Gastrocnemius medialis (tissue), 4 donors: ENCODE results near the gene CRPPA.

Experiments
- POLR2A ChIP-seq, 2 donors: fragments of 450-650 bp; IDR thresholded peaks; one replicate each; pipeline ENCODE4 v1.6.1; 2017; ENCODE audit warnings: antibody characterized with exemption in 2 of 2, mild to moderate bottlenecking in 2 of 2, moderate library complexity in 2 of 2
- TF ChIP-seq, protein P1 (sequence below), 5 experiments: fragments of 450-650 bp in 3 of 5; fragments of 200-600 bp in 2 of 5; sonication (generic) in 2 of 5; IDR thresholded peaks in 4 of 5; conservative IDR thresholded peaks in 1 of 5; 1 replicate in 4 of 5; 2 replicates in 1 of 5; pipeline ENCODE4 v1.5.1; 2016 to 2019; ENCODE audit warnings: antibody characterized with exemption in 5 of 5, mild to moderate bottlenecking in 3 of 5, moderate library complexity in 3 of 5

GRCh38 chr7:16462431-16462889 is 41.1 kb upstream of the CRPPA start:
- TF ChIP-seq, protein P1, sequence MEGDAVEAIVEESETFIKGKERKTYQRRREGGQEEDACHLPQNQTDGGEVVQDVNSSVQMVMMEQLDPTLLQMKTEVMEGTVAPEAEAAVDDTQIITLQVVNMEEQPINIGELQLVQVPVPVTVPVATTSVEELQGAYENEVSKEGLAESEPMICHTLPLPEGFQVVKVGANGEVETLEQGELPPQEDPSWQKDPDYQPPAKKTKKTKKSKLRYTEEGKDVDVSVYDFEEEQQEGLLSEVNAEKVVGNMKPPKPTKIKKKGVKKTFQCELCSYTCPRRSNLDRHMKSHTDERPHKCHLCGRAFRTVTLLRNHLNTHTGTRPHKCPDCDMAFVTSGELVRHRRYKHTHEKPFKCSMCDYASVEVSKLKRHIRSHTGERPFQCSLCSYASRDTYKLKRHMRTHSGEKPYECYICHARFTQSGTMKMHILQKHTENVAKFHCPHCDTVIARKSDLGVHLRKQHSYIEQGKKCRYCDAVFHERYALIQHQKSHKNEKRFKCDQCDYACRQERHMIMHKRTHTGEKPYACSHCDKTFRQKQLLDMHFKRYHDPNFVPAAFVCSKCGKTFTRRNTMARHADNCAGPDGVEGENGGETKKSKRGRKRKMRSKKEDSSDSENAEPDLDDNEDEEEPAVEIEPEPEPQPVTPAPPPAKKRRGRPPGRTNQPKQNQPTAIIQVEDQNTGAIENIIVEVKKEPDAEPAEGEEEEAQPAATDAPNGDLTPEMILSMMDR (IDR thresholded peaks at IDR 0.05 in 4 of 5, conservative IDR thresholded peaks at IDR 0.05 in 1 of 5): no peak
- TF ChIP-seq POLR2A (IDR thresholded peaks at IDR 0.05): no peak
